Gastroesophageal sphincter (tissue), 4 donors: Measurements from ENCODE around the gene MPZL1. TPM values are rescaled to one million over a fixed set of nuclear protein-coding genes. Genes with fewer than 3 reads are reported as not detected.
"Not testable (repeated sequence)": the region's sequence is repeated elsewhere in the genome, so short reads cannot be mapped to it uniquely, and the experiment has no call there.

ENCODE experiments used
- ATAC-seq: fragments of 150-250 bp; one replicate; pipeline ENCODE4 v1.9.1; 2016; ENCODE audit warnings: mild to moderate bottlenecking, moderate library complexity
- H3K27ac ChIP-seq, 4 donors: fragments of 200-600 bp; sonication (generic) in 3 of 4; 1 replicate in 3 of 4; 2 replicates in 1 of 4; pipeline ENCODE4 v1.5.1; 2016 to 2019
- H3K27me3 ChIP-seq: fragments of 200-600 bp; sonication (generic); one replicate; pipeline ENCODE4 v1.5.1; 2019
- H3K36me3 ChIP-seq, 2 donors: fragments of 200-600 bp; sonication (generic); one replicate each; pipeline ENCODE4 v1.5.1; 2019; ENCODE audit warnings: control low read depth in 1 of 2
- H3K4me1 ChIP-seq, 3 donors: fragments of 200-600 bp; sonication (generic); 1 replicate in 2 of 3; 2 replicates in 1 of 3; pipeline ENCODE4 v1.5.1; 2016 to 2019; ENCODE audit warnings: control low read depth in 2 of 3
- H3K4me3 ChIP-seq, 2 donors: fragments of 200-600 bp; sonication (generic); one replicate each; pipeline ENCODE4 v1.5.1; 2019; ENCODE audit warnings: mild to moderate bottlenecking in 1 of 2, moderate library complexity in 1 of 2
- H3K9me3 ChIP-seq, 3 donors: fragments of 200-600 bp; sonication (generic); one replicate each; pipeline ENCODE4 v1.5.1; 2017 to 2019; ENCODE audit warnings: control low read depth in 2 of 3
- EP300 ChIP-seq: sonication (generic); formaldehyde crosslinking; IDR thresholded peaks from one replicate; pipeline ENCODE4 v1.6.1; 2017; ENCODE audit warnings: antibody characterized with exemption, mild to moderate bottlenecking
- POLR2A ChIP-seq, 2 donors: fragments of 450-650 bp; IDR thresholded peaks; one replicate each; pipeline ENCODE4 v1.6.1; 2017; ENCODE audit warnings: antibody characterized with exemption in 2 of 2, mild to moderate bottlenecking in 2 of 2, moderate library complexity in 1 of 2
- POLR2AphosphoS5 ChIP-seq: sonication (generic); formaldehyde crosslinking; IDR thresholded peaks from one replicate; pipeline ENCODE4 v1.6.1; 2017; ENCODE audit warnings: antibody characterized with exemption
- WGBS, 2 donors: methylation state at CpG; one replicate each; pipeline ENCODE4 v1.1.5; 2018; ENCODE audit warnings: low coverage in 1 of 2; 5-methylcytosine and 5-hydroxymethylcytosine counted together
- total RNA-seq, 4 donors: library from RNA; depleted of rRNA; stranded (reverse); fragments of >200 nt; gene quantifications; one replicate each; pipeline ENCODE4 v1.1.0, GENCODE V29; 2016
- TF ChIP-seq, protein P1 (sequence below), 4 experiments: fragments of 200-600 bp in 2 of 4; fragments of 450-650 bp in 2 of 4; sonication (generic) in 1 of 4; IDR thresholded peaks; one replicate each; pipeline ENCODE4 v1.5.1; 2017 to 2019; ENCODE audit warnings: antibody characterized with exemption in 4 of 4, mild to moderate bottlenecking in 2 of 4, moderate library complexity in 2 of 4

MPZL1 gene
- total RNA-seq, 4 donors from 2014 or later = 83.7 to 127 (median 95.8) TPM

DNA sequence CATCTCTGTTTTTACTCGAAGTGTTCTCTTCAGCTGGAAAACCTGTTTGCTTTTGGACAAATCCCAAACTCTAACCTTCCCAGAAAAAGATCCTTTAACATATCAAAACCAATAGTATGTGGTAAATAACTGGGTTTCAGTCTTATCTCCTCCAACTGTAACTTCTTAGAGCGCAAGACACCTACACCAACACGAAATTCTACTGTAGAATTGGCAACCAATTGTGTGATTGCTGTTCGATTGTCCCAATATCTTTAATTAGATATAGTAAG is 5.8 kb upstream of the MPZL1 start:
- no peaks in the 10 kb centered on the region for H3K36me3 ChIP-seq
- H3K9me3 ChIP-seq = no peaks in the 10 kb centered on the region
- TF ChIP-seq EP300 = no peak
- no peak for TF ChIP-seq POLR2A (IDR thresholded peaks at IDR 0.05)
- TF ChIP-seq POLR2AphosphoS5 = no peak
- TF ChIP-seq, protein P1, sequence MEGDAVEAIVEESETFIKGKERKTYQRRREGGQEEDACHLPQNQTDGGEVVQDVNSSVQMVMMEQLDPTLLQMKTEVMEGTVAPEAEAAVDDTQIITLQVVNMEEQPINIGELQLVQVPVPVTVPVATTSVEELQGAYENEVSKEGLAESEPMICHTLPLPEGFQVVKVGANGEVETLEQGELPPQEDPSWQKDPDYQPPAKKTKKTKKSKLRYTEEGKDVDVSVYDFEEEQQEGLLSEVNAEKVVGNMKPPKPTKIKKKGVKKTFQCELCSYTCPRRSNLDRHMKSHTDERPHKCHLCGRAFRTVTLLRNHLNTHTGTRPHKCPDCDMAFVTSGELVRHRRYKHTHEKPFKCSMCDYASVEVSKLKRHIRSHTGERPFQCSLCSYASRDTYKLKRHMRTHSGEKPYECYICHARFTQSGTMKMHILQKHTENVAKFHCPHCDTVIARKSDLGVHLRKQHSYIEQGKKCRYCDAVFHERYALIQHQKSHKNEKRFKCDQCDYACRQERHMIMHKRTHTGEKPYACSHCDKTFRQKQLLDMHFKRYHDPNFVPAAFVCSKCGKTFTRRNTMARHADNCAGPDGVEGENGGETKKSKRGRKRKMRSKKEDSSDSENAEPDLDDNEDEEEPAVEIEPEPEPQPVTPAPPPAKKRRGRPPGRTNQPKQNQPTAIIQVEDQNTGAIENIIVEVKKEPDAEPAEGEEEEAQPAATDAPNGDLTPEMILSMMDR (IDR thresholded peaks at IDR 0.05) = no peak
- H3K4me1 ChIP-seq = peaks cover 0 to 38% (median 2%) of the 10 kb centered on the region in 3 donors
- peak overlapping the region in 3 of 4 donors; percentile 89 to 93 (median 90) for H3K27ac ChIP-seq
- no peaks in the 10 kb centered on the region for H3K27me3 ChIP-seq
- ATAC-seq = no peak
- peak overlapping the region; percentile 50 to 79 for H3K4me3 ChIP-seq
- 0 to 5% methylated on average over 4 of the region's 4 CpGs for WGBS, 2 donors

DNA sequence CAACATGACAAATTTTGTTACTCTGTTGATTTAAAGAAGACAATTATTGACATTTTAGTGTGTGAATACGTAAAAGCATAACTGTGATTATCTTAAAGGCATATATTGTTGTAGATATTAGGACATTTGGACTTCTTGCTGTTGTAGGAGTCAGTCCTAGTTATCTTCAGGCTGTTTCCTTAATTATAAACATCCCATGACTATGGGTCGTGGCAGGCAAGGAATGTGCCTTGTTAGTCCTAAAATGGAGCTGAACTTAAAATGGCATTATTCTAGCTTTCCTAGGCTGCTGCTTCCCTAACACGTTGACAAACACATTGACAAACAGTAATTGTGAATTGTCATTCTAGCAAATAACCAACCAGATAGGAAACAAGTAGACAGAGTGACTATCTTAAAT is 4.4 kb upstream of the MPZL1 start:
- no peaks in the 10 kb centered on the region for H3K36me3 ChIP-seq
- H3K27ac ChIP-seq = no peak overlapping the region
- 52 to 90% methylated on average over 2 to 3 of the region's 3 CpGs for WGBS, 2 donors
- no peaks in the 10 kb centered on the region for H3K9me3 ChIP-seq
- H3K27me3 ChIP-seq = no peaks in the 10 kb centered on the region
- peaks cover 0 to 40% (median 4%) of the 10 kb centered on the region in 3 donors for H3K4me1 ChIP-seq
- no peak overlapping the region for H3K4me3 ChIP-seq
- no peak for TF ChIP-seq POLR2AphosphoS5
- TF ChIP-seq, protein P1 (IDR thresholded peaks at IDR 0.05) = no peak
- no peak for TF ChIP-seq POLR2A (IDR thresholded peaks at IDR 0.05)
- no peak for ATAC-seq

DNA sequence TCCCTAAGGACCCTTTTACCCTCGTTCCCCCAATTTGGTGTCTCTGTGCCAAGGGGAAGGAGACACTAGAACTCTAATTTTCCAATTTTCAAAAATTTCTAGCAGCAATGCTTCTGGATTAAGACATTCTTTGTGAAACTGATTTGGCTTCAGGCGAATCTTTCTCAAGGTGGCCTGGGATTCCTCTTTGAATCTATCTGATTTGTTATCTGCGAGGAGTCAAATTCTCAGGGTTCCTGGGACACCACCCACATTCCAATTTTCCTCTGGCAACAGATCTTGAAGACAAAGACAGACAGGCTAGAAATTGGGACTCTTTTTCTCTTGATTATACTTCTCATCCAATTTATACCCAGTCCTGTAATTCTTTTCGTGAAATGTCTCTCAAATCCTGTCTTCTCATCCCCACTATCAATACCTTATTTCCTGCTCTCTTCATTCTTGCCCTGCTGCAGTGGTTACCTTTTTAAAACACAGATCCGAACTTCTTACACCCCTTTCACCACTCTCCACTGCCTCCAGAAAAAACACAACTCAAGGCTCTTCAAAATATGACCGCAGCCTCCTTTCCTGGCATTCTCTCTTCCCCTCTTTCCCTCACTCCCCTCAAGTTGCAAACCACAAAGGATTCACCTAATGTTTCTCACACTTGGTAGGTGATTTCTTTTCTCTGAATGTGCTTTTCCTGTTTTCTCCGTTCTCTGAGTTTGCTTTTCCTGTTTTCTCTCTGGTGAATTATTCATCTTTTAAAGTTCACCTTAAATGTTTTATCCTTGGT is 2.7 kb upstream of the MPZL1 start:
- H3K27me3 ChIP-seq = no peaks in the 10 kb centered on the region
- no peak overlapping the region for H3K4me3 ChIP-seq
- no peak for TF ChIP-seq POLR2AphosphoS5
- TF ChIP-seq EP300 = no peak
- TF ChIP-seq POLR2A (IDR thresholded peaks at IDR 0.05) = no peak
- TF ChIP-seq, protein P1 (IDR thresholded peaks at IDR 0.05) = no peak
- WGBS, 2 donors = 89 to 91% methylated on average over 6 to 7 of the region's 7 CpGs
- H3K27ac ChIP-seq = no peak overlapping the region
- no peak for ATAC-seq
- H3K9me3 ChIP-seq = no peaks in the 10 kb centered on the region
- H3K4me1 ChIP-seq = peaks cover 0 to 42% (median 11%) of the 10 kb centered on the region in 3 donors
- no peaks in the 10 kb centered on the region for H3K36me3 ChIP-seq

DNA sequence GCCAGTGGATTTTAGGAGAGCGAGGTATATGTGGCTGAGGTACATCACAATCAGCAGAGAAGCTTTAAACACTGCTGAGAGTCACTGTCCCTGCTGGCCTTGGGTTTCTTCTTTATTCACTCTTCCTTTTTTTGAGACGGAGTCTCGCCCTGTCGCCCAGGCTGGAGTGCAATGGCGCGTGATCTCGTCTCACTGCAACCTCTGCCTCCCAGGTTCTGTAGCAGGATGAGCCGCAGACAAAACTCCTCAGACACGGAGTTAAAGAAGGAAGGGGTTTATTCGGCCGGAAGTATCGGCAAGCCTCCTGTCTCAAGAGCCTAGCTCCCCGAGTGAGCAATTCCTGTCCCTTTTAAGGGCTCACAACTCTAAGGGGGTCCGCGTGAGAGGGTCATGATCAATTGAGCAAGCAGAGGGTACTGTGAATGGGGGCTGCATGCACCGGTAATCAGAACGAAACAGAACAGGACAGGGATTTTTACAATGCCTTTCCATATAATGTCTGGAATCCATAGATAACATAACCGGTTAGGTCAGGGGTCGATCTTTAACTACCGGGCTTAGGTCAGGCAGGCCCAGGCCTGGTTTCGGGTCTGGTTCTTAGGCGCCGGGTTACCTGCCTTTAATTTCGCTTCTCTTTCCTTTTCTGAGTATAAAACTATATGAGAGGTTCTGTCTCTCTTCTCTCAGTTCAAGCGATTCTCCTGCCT is 1.9 kb upstream of the MPZL1 start:
- H3K9me3 ChIP-seq, ATAC-seq, H3K4me3 ChIP-seq, H3K36me3 ChIP-seq, H3K27me3 ChIP-seq: not testable (repeated sequence)
- WGBS, 2 donors = 92 to 95% methylated on average over 4 to 10 of the region's 25 CpGs
- peaks cover 0 to 43% (median 11%) of the 10 kb centered on the region in 3 donors for H3K4me1 ChIP-seq
- peak overlapping the region in 2 of 4 donors; percentile 6 to 95 for H3K27ac ChIP-seq

DNA sequence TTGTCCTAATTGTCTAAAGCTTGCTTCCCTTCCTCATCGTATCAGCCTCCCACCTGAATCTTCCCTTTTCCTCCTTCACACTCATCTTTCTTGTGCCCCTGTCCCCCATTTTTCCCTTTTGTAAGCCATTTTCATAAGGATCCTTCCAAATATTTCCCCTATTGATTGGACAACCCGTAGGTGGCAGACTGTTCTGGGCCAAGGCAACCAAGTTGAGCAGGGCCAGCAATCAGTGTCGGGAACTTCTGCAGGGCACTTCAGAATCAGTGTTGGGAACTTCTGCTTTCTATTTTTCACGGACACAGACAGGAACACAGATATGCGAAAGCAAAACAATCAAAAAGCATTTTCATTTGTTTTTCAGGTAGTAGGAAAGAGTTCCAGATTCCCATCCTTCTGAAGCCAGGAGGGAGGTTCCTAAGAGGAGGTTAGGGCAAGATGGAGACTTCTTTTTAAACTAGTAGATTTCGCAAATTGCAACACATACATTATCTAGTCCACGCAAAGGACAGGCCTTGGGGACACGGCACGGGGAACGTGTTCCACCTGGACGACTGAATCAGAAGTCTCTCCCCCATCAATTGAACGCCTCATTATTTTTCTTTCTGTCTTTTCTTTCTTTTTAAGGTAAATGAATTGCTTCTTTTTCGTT is 691 bp upstream of the MPZL1 start:
- H3K36me3 ChIP-seq = no peaks in the 10 kb centered on the region
- H3K27me3 ChIP-seq = no peaks in the 10 kb centered on the region
- ATAC-seq = no peak
- H3K27ac ChIP-seq = peak overlapping the region; percentile 48 to 95 (median 92)
- WGBS, 2 donors = 8 to 11% methylated on average over 9 to 13 of the region's 13 CpGs
- TF ChIP-seq POLR2A (IDR thresholded peaks at IDR 0.05) (no peak), EP300 (no peak), POLR2AphosphoS5 (no peak)
- TF ChIP-seq, protein P1 (IDR thresholded peaks at IDR 0.05) = peak in 3 of 4 experiments; percentile 6 to 51 (median 6)
- H3K4me3 ChIP-seq = peak overlapping the region; percentile 73 to 93
- peaks cover 0 to 48% (median 11%) of the 10 kb centered on the region in 3 donors for H3K4me1 ChIP-seq
- H3K9me3 ChIP-seq = no peaks in the 10 kb centered on the region
